NOMO-1 treated with dmso at 0.1 percent for 144 hours (cell line): Measurements from ENCODE around the gene GALNT16.
"Not testable (repeated sequence)": the region's sequence is repeated elsewhere in the genome, so short reads cannot be mapped to it uniquely, and the experiment has no call there.

Source experiments
- DNase-seq: peaks from one replicate; lab custom pipeline; 2025; ENCODE audit not compliant: unreplicated experiment; lab: John Stamatoyannopoulos, UW

Gene GALNT16

GRCh38 chr14:69358966-69359365 is 99.0 kb downstream of the GALNT16 start:
- DNase-seq: no peak

GRCh38 chr14:69360438-69361108 is 100.6 kb downstream of the GALNT16 start:
- no peak for DNase-seq

GRCh38 chr14:69363055-69363454 is 103.1 kb downstream of the GALNT16 start:
- no peak for DNase-seq

GRCh38 chr14:69363964-69364363 is 104.0 kb downstream of the GALNT16 start:
- no peak for DNase-seq

GRCh38 chr14:69364378-69364777 is 104.4 kb downstream of the GALNT16 start:
- no peak for DNase-seq

- no peak for DNase-seq
Observed at GRCh38 chr14:69366069-69366468, 106.1 kb downstream of the GALNT16 start.

GRCh38 chr14:69366761-69367160 is 106.8 kb downstream of the GALNT16 start:
- DNase-seq: no peak

GRCh38 chr14:69368381-69368780 is 108.4 kb downstream of the GALNT16 start:
- no peak for DNase-seq

- DNase-seq: no peak
Observed at GRCh38 chr14:69370061-69370460, 110.1 kb downstream of the GALNT16 start.

- DNase-seq: no peak
Observed at GRCh38 chr14:69372146-69372545, 112.2 kb downstream of the GALNT16 start.

- no peak for DNase-seq
Observed at GRCh38 chr14:69373104-69373503, 113.1 kb downstream of the GALNT16 start.

- DNase-seq: no peak
Observed at GRCh38 chr14:69374235-69374634, 114.3 kb downstream of the GALNT16 start.

- no peak for DNase-seq
Observed at GRCh38 chr14:69375182-69375581, 115.2 kb downstream of the GALNT16 start.

- DNase-seq: no peak
Observed at GRCh38 chr14:69375722-69376121, 115.8 kb downstream of the GALNT16 start.

- no peak for DNase-seq
Observed at GRCh38 chr14:69376439-69376838, 116.5 kb downstream of the GALNT16 start.

- DNase-seq: no peak
Observed at GRCh38 chr14:69378274-69378673, 118.3 kb downstream of the GALNT16 start.

GRCh38 chr14:69387311-69387710 is 127.4 kb downstream of the GALNT16 start:
- DNase-seq: no peak

GRCh38 chr14:69391400-69391799 is 131.4 kb downstream of the GALNT16 start:
- DNase-seq: not testable (repeated sequence)

- no peak for DNase-seq
Observed at GRCh38 chr14:69392481-69392880, 132.5 kb downstream of the GALNT16 start.

GRCh38 chr14:69395929-69396328 is 136.0 kb downstream of the GALNT16 start:
- no peak for DNase-seq

- peak; percentile 96 for DNase-seq
Observed at GRCh38 chr14:69398053-69398817, 138.3 kb downstream of the GALNT16 start, which contains the start of the genes ERH and SLC39A9. ERH (minus strand) TSS chr14:69398299; CDS start chr14:69398233, 66 bp downstream. SLC39A9 (plus strand) TSS chr14:69398692; CDS start chr14:69399370, 678 bp downstream.

- DNase-seq: no peak
Observed at GRCh38 chr14:69398818-69399210, 138.9 kb downstream of the GALNT16 start.
